GM23248 (cell line): Measurements from ENCODE around the gene ACTG1.

Source experiments
- EZH2 ChIP-seq: fragments of 200-600 bp; sonication (generic); IDR thresholded peaks from 2 replicates; pipeline ENCODE4 v1.6.1; 2018; ENCODE audit warnings: antibody characterized with exemption, mild to moderate bottlenecking; ENCODE audit not compliant: insufficient read depth, poor library complexity, severe bottlenecking
- EZH2phosphoT487 ChIP-seq: fragments of 200-600 bp; sonication (generic); IDR thresholded peaks from 2 replicates; pipeline ENCODE4 v1.6.1; 2018; ENCODE audit warnings: antibody characterized with exemption, moderate library complexity, mild to moderate bottlenecking, low read depth; ENCODE audit not compliant: insufficient read depth

- TF ChIP-seq EZH2 (no peak), EZH2phosphoT487 (no peak)
Observed at GRCh38 chr17:81509972-81510784, 2.4 kb downstream of the ACTG1 start.
